HL-60 (cell line): Measurements from ENCODE around the gene BET1.

ENCODE experiments used
- CTCF ChIP-seq: IDR thresholded peaks from one replicate; pipeline ENCODE4 v1.5.1; 2011; ENCODE audit warnings: low read length, control low read depth, inconsistent platforms; ENCODE audit not compliant: insufficient read depth
- POLR2AphosphoS5 ChIP-seq: IDR thresholded peaks from 2 replicates; pipeline ENCODE4 v1.6.1; 2012; ENCODE audit warnings: low read depth
- REST ChIP-seq: IDR thresholded peaks from 2 replicates; pipeline ENCODE4 v1.6.1; 2012; ENCODE audit warnings: low read depth; ENCODE audit not compliant: insufficient replicate concordance
- SPI1 ChIP-seq: IDR thresholded peaks from 2 replicates; pipeline ENCODE4 v1.6.1; 2012; ENCODE audit warnings: low read depth, mild to moderate bottlenecking, borderline replicate concordance

- no peak for TF ChIP-seq CTCF
- TF ChIP-seq SPI1, result no peak
- TF ChIP-seq POLR2AphosphoS5, result no peak
- TF ChIP-seq REST, result no peak
Measured at GRCh38 chr7:94049615-94050014, 45.5 kb upstream of the BET1 start.
